B cell (primary cell): ENCODE data around the gene BHMT2.

ENCODE experiments used
- EZH2 ChIP-seq: IDR thresholded peaks from 2 replicates; pipeline ENCODE4 v1.6.1; 2012; ENCODE audit warnings: borderline replicate concordance, low read depth, mild to moderate bottlenecking, moderate library complexity, low read length; ENCODE audit not compliant: insufficient read depth, poor library complexity, severe bottlenecking
- TF ChIP-seq, protein P1 (sequence below): fragments of 200-600 bp; IDR thresholded peaks from one replicate; pipeline ENCODE4 v1.8.0; 2022; ENCODE audit warnings: antibody characterized with exemption, mild to moderate bottlenecking

- TF ChIP-seq, protein P1, sequence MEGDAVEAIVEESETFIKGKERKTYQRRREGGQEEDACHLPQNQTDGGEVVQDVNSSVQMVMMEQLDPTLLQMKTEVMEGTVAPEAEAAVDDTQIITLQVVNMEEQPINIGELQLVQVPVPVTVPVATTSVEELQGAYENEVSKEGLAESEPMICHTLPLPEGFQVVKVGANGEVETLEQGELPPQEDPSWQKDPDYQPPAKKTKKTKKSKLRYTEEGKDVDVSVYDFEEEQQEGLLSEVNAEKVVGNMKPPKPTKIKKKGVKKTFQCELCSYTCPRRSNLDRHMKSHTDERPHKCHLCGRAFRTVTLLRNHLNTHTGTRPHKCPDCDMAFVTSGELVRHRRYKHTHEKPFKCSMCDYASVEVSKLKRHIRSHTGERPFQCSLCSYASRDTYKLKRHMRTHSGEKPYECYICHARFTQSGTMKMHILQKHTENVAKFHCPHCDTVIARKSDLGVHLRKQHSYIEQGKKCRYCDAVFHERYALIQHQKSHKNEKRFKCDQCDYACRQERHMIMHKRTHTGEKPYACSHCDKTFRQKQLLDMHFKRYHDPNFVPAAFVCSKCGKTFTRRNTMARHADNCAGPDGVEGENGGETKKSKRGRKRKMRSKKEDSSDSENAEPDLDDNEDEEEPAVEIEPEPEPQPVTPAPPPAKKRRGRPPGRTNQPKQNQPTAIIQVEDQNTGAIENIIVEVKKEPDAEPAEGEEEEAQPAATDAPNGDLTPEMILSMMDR: no peak
- TF ChIP-seq EZH2: no peak
Observed at GRCh38 chr5:79111387-79111959, 41.9 kb downstream of the BHMT2 start, which contains the start of gene BHMT.
